Mesenteric fat pad (tissue), 1 donor: ENCODE data around the gene PLEKHJ1. TPM values are rescaled to one million over a fixed set of nuclear protein-coding genes. Genes with fewer than 3 reads are reported as not detected.
"Not testable (repeated sequence)": the region's sequence is repeated elsewhere in the genome, so short reads cannot be mapped to it uniquely, and the experiment has no call there.

Source experiments
- DNase-seq: peaks from one replicate; pipeline ENCODE4 v3.0.0-alpha.2; 2020; ENCODE audit warnings: low spot score
- long read RNA-seq: library from polyadenylated mRNA; unstranded; transcript quantifications from one replicate; pipeline ENCODE4 v2.0.0, GENCODE V29; 2020
- total RNA-seq: library from RNA; stranded (reverse); fragmentation: NEBNext Ultra II Directional; extraction: Animal tissue kit (Norgen Biotek cat#: 25700); gene quantifications from one replicate; pipeline ENCODE4 v1.2.1, GENCODE V29; 2021
- donor health status: DM: yes; HTN: yes; CAD: no.

The PLEKHJ1 gene
- total RNA-seq = 46.4 TPM
- long read RNA-seq, transcript PLEKHJ1-206 (5 exons, 1,311 nt) = minor isoform, 7 of 167 reads
- long read RNA-seq, transcript PLEKHJ1-201 (6 exons, 1,206 nt) = major isoform, 148 of 167 reads
- long read RNA-seq, partial matches to known transcripts = 4 of 167 reads
- long read RNA-seq, other reads (novel, unspliced or antisense) = 4 of 167 reads

GRCh38 chr19:2236314-2237050, at the start of gene PLEKHJ1, which contains the start of gene SF3A2:
Gene PLEKHJ1 (minus strand): TSS chr19:2236329. CDS start chr19:2236248, 81 bp downstream.
Gene SF3A2 (plus strand): TSS chr19:2236824. CDS start chr19:2243419, 6,595 bp downstream.
- peak; percentile 100 for DNase-seq

GRCh38 chr19:2283835-2284507, 47.8 kb upstream of the PLEKHJ1 start:
- DNase-seq = no peak

- DNase-seq = no peak
Observed at GRCh38 chr19:2282862-2283237, 46.7 kb upstream of the PLEKHJ1 start.

DNA sequence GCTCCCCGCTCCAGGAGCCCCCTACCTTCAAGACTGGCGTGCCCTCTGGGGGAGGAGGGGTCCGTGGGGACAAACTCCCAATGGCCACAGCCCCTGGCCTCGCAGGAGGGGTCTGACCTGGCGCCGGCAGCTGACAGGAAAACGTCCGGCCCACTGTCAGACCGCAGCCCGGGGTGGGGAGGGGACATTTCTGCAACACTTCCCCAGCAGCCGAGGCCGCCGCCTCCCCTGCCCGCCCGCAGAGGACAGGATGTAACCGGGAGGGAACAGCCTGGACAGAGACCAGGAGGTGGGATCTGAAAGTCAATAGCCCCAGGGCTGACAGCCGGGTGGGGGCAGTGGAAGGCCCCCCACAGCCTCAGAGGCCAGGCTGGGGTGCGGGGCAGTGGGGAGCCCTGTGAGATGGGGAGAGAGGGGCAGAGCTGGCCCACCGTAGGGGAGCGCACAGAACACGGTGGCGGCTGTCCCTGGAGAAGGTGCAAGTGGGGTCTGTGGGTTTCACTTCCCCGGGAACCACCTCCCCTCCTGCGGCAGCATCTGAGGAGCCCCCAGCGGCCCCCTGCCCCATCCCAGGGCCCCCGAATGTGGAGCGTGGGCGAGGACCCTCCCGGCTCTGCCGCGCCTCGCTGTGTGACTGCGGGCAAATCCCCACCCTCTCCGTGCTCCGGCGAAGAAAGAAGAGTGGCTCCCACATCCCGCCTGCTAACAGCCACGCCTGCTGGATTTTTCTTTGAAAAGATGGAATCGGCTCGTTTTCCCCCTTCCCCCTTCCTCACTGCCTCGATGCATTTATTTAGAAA, 46.1 kb upstream of the PLEKHJ1 start, which contains the start of gene PEAK3:
PEAK3 (minus strand) TSS at position 114 of the 800 bp plus-strand sequence. CDS start 1,244 bp downstream, outside the sequence.
- peak; percentile 94 for DNase-seq

- DNase-seq = not testable (repeated sequence)
Observed at GRCh38 chr19:2281265-2282061, 45.3 kb upstream of the PLEKHJ1 start.

- DNase-seq = no peak
Observed at GRCh38 chr19:2280633-2281264, 44.6 kb upstream of the PLEKHJ1 start.

GRCh38 chr19:2278459-2279158, 42.5 kb upstream of the PLEKHJ1 start:
- DNase-seq = no peak

DNA sequence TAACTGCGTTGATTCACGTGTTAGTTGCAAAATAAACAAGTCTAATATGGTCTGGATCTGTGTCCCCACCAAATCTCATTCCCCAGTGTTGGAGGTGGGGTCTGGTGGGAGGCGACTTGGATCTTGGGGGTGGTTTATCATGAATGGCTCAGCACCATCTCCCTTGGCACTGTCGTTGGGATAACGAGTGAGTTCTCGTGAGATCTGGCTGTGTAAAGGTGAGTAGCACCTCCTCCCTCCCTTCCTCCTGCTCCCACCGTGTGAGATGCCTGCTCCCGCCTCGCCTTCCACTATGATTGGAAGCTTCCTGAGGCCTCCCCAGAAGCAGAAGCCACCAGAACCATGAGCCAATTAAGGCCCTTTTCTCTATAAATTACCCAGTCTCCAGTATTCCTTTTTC, 41.0 kb upstream of the PLEKHJ1 start:
- no peak for DNase-seq

DNA sequence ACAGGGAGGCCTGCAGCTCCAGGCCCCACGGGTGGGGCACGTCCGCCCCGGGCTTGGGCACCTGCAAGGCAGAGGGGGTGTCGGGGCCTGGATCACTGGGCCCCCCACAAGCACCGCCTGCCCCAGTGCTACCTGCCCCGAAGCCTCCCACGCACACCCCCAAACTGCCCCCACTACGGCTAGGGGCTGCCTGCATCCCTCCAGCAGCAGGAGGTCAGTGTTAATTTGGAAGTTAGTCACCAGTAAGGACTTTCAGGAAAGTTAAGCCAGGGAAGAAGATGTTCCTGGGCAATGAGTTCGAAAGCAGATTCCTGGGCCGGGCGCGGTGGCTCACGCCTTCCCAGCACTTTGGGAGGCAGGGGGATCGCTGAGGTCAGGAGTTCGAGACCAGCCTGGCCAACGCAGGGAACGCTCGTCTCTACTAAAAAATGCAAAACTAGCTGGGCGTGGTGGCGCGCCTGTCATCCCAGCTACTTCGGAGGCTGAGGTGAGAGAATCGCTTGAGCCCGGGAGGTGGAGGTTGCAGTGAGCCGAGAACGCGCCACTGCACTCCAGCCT, 40.4 kb upstream of the PLEKHJ1 start:
- DNase-seq = no peak

- no peak for DNase-seq
Observed at GRCh38 chr19:2275588-2276428, 39.7 kb upstream of the PLEKHJ1 start.

DNA sequence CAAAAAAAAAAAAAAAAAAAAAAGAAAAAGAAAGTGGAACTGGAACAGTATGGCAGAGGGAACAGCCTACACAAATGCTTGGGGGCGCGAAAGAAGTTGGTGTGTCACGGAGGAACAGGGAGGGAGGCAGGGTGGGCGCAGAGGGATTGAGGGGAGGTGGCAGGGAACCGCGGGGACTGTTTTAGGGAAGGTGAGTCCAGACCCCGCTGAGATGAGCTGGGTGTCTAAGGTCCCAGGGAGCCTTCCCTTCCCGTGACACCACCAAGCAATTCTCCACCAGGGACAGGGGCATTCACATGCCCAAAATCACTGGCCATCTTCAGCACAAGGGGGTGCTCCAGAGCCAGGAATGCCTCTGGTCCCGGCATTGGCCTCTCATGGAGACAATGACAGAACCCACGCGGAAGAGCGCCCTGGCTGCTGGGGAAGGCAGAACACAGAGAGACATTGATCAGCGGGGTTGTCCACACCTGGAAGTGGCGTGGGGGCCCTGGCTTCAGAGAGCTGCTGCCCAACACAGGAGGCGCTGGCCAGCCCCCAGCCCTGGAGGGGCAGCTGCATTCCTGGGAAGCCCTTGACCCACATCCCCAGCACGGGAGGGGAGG, 38.9 kb upstream of the PLEKHJ1 start:
- no peak for DNase-seq

DNA sequence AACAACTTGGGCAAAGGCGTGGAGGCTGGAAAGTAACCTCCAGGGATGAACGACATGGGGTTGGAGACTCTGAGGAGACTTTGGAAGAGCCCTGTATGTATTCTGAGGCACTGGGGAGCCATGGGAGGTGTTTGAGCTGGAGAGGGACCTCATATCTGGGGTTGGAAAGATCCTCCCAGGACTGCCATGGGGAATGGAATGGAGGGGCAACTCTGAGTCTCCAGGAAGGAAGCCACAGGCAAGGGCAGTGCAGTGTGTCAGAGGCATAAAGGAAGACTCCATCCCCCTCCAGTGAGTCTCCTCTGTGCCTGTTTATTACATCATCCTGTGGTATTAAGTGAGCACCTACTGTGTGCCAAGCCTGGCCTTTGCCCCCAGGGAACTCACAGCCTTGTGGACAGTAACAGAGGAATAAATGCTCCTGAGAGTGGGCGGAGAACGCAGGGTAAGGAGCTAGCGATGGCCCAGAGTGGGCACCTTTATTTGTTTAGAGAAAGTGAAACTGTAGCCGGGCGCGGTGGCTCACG, 38.1 kb upstream of the PLEKHJ1 start:
- DNase-seq = no peak

DNA sequence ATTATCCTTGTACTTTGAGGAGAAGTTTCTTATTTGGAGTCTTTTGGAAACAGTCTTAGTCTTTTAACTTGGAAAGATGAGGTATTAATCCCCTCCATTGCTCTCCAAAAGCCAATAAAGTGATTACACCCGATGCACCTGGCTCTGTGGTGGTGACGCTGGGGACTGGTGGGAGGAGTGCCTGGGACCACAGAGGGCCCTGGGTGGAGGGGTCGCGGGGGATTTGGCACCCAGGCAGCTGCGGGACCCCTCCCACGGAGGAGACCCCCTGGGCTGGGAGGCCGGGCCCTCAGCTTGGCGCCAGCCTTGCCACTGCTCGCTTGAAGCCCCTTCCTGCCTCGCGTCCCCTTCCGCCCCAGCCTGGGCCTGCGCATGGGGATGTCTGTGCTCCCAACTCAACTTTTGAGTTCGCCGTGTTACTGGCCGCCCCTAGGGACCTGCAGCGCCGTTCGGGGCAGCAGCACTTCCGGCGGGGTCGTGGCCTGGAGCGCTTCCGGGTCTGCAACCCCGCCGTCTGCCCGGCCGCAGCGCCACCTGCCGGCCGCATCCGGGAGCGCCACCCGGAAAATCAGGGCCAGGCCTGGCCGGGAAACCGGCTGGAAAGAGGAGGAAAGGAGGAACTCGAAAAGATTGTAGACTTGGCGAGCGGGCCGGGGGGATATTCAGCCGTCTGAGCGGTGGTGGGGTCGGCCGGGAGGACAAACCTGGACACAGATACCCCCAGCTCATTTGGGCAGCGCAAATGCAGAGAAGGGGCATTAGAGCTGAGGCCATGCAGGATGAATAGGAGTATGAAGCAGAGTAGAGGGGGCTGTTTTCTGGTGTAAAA, 37.4 kb upstream of the PLEKHJ1 start:
- peak; percentile 95 for DNase-seq

DNA sequence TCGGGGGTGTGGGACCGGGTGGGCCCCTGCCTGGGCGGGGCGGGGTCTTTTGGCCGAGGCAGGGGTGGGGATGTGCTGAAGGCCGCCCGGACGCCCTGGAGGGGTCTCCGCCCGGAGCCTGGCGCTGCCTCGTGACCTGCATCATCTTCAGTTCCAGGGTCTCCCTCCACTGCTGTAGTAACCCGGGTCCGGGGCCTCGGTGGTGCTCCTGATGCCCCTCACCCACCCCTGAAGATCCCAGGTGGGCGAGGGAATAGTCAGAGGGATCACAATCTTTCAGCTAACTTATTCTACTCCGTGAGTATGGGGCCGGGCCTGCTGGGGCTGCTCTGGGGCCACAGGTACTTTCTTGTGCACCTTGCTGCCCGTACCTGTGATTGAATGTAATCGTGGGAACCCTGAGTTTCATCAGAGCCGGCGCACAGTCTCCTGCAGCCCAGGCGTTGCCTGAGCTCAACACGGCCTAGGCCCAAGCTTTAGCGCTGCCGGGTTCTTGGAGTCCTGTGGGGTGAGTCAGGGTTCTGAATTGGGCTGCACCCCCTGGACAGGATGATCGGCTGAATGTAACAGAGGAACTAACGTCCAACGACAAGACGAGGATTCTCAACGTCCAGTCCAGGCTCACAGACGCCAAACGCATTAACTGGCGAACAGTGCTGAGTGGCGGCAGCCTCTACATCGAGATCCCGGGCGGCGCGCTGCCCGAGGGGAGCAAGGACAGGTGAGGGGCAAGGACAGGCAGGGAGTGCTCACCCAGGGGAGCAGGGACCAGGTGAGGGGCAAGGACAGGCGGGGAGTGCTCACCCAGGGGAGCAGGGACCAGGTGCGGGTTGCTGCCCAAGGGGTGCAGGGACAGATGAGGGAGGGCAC, 35.3 kb upstream of the PLEKHJ1 start:
- no peak for DNase-seq

DNA sequence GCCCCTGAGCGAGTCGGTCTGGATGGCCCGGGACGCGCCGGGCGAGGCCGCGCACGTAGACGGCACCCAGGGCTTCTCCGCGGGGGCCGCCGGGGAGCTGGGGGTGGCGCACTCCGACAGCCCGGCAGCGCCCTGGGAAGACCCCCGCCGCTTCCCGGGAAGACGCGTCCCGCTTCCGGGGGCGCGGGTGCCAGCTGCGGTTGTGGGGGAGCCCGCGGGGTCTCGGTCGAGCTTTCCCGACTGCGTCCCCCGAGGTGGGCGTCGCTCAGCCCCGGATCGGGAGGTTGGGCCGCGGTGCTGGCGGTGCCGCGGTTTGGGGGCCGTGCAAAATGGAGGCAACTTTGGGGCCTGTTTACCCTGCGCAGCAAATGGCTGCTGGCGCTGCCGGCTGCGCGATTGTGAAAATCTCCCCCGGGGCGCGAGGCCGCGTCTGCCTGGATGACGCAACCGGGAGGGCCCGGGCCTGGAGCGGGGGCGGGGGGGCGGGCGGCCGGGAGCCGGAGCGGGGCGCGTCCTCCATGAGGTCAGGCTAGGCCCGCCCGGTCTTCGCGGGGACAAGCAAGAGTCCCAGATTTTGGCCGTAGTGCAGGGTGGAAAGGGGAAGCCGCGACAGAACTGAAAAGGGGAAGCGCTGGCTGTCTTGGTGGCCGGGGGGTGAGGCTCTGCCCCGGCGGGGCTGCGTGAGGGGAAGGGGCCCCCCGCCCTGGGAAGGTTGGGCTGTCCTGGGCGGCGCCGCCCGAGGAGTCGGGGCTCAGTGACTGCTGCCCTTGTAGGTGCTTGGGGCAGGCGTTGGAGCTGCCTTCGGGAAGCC, 34.5 kb upstream of the PLEKHJ1 start:
- peak; percentile 96 for DNase-seq
